ENCODE measurements around the gene SEBOX. TPM values are rescaled to one million over a fixed set of nuclear protein-coding genes. Genes with fewer than 3 reads are reported as not detected.

Gene SEBOX, protein sequence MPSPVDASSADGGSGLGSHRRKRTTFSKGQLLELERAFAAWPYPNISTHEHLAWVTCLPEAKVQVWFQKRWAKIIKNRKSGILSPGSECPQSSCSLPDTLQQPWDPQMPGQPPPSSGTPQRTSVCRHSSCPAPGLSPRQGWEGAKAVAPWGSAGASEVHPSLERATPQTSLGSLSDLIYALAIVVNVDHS
- not detected in 2 replicates for total RNA-seq (2014; rRNA removed; shearing (Covaris generic))

DNA sequence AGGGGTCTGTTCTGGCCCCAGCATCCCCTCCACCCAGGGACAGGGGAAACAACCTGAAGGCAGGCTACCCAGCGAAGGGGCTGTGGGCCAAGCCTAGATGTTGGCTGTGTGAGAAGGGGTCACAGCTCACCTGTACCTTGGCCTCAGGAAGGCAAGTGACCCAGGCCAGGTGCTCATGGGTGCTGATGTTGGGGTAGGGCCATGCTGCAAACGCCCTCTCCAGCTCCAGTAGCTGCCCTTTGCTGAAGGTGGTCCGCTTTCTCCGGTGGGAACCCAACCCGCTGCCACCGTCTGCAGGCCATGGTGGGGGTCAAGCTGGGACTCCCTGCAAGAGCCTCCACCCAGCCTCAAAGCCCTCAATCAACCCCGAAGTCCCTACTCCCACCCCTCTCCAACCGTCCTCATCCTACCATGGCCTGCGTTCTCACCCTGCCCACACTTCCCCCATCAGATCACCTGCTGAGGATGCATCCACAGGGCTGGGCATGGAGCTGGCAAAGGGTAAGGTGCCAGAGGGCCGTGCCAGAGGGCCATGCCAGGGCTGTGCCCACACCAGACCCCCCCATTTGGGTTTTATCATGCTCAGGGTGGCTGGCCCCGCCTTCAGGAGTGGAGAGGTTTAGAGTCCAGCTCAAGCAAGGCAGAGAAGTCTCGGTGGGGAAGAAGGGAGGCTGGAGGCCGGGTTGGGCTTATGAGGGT lies at the start of gene SEBOX:
Gene SEBOX, minus strand, starts transcription at position 535 of the 699 bp plus-strand sequence. Its CDS starts 48 bp downstream, at position 487.
- Histone ChIP-seq H3K36me3 (peaks cover 24% of the 10 kb centered on the region), H3K27ac (no peak within 1 kb of the TSS), H3K9me3 (replicated peaks) (no peaks in the 10 kb centered on the region), H3K27me3 (replicated peaks) (no peaks in the 10 kb centered on the region), H3K4me1 (replicated peaks) (no peaks in the 10 kb centered on the region), H3K4me3 (no peak within 1 kb of the TSS)
- no peak for DNase-seq (ENCODE audit: low read depth in 1 of 2, low spot score in 2 of 2)

DNA sequence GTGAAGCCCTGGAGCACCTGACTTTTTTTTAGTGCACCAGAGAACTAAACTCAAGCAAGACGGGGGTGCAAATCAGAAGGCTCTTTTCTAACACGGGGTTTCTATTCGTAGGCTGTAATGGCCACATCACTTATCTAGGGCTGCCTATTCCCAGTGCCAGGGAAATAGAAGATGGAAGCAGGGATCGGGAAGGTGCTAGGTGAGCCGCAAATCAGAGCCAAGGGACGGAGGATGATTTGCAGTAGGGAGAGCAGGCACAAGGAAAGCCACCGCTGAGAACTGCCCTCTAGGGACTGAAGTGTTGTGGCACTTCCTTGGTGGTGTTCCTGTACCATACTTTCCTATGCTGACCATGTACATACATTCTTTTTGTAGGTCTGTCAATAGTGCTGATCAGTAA lies 48.8 kb upstream of the SEBOX start:
- H3K4me3 ChIP-seq: no peak overlapping the region
- no peaks in the 10 kb centered on the region for H3K4me1 ChIP-seq (replicated peaks)
- no peak for DNase-seq (ENCODE audit: low read depth in 1 of 2, low spot score in 2 of 2)

DNA sequence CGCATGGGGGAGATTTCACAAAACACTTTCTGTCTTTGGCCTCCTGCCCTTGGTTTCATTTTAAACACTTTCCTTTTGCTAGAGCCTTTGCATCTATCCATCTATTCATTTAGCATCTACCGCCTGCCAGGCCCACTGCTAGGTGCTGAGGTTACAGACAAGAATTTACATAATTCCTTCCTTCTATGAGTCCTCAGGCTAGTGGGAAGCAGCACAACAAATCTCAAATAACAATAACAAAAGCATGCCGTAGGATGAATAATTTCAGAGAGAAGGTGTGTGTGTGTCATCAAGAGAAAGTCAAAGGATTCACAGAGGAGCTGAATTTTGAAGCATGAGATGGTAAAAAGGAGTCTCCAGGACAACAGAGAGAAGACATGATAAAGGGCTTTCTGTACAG lies 47.1 kb upstream of the SEBOX start:
- H3K27ac ChIP-seq: no peak overlapping the region
- H3K36me3 ChIP-seq: no peaks in the 10 kb centered on the region
- DNase-seq (ENCODE audit: low read depth in 1 of 2, low spot score in 2 of 2): no peak

More for the DNA sequence above, 48.8 kb upstream of the SEBOX start:
- Histone ChIP-seq H3K9me3 (replicated peaks) (no peaks in the 10 kb centered on the region), H3K27ac (no peak overlapping the region), H3K27me3 (replicated peaks) (peaks cover 23% of the 10 kb centered on the region), H3K36me3 (no peaks in the 10 kb centered on the region)

DNA sequence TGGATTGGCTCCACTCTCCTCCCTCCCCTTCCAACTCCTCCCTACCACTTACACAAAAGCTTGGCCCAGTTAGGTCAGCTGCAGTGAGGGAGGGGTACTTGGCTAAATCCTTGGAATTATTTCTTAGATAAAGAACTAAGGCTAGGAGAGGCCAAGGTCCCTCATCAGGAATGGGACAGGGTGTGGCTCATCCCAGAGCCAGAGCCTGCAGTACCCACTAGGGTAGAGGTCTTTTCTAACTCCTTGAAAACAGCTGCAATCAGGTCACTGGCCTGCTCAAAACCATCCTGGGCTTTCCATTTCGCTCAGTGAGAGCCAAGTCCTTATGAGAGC lies 42.9 kb upstream of the SEBOX start:
- no peaks in the 10 kb centered on the region for H3K36me3 ChIP-seq
- no peak overlapping the region for H3K4me3 ChIP-seq
- peaks cover 9% of the 10 kb centered on the region for H3K4me1 ChIP-seq (replicated peaks)
- no peak overlapping the region for H3K27ac ChIP-seq
- no peak for DNase-seq (ENCODE audit: low read depth in 1 of 2, low spot score in 2 of 2)
- H3K27me3 ChIP-seq (replicated peaks): peaks cover 27% of the 10 kb centered on the region
- H3K9me3 ChIP-seq (replicated peaks): no peaks in the 10 kb centered on the region

More for the DNA sequence above, 47.1 kb upstream of the SEBOX start:
- no peaks in the 10 kb centered on the region for H3K4me1 ChIP-seq (replicated peaks)
- no peaks in the 10 kb centered on the region for H3K9me3 ChIP-seq (replicated peaks)
- H3K27me3 ChIP-seq (replicated peaks): peaks cover 23% of the 10 kb centered on the region
- no peak overlapping the region for H3K4me3 ChIP-seq

DNA sequence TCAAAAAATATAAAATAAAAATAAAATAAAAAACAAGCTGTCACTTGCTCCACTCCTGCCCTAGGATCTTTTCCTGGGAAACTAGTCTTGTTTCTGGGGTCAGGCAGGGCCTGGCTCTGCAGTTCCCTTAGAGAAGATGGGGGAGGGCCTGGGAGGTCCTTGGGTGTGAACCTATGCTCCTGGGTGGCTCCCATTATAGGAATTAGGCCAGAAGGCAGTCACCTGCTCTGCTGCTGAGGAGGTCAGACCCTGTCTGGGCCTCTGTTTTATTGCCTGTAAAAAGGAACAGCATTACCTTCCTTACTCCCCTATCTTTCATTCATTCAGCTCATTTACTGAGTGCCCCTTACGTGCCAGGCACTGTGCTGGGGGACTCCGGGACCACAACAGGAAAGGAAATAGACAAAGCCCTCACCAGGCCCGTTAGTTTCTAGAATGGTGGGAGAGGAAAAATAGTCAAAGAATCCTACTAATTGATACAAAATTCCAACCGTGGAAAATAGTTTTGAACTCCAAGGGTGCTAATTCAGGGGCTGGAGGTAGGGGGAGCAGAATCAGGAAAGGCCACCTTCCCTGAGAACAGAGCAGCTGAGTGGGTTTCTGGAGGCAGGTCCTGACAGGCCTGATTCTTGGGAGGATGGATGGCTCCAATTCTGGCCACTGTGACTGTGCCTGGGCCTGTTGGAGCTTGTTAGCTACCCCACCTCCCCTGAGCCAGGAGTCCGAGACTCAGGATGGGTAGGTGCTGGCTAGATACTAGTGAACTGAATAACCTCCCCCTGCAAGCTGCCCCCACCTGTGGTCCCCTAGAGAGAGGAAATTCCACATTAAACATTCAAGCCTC lies 42.4 kb upstream of the SEBOX start:
- no peaks in the 10 kb centered on the region for H3K9me3 ChIP-seq (replicated peaks)

DNA sequence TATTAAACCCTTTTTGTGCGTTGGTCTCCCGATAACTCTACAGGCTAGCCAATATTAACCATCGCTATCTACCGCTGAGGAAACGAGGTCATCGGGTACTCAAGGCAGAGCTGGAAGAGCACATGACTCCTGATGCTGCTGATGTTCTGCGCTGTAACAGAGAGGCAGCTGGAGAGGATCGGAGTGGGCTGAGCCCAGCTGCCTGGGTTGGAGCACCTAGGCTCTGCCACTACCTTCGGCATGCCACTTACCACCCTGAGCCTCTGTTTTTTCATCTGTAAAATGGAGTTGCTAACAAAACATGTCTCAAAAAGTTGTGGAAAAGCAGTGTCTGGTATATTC lies 41.4 kb upstream of the SEBOX start:
- H3K4me1 ChIP-seq (replicated peaks): peaks cover 9% of the 10 kb centered on the region
- H3K4me3 ChIP-seq: peak overlapping the region; percentile 48
- no peak for DNase-seq (ENCODE audit: low read depth in 1 of 2, low spot score in 2 of 2)
- no peaks in the 10 kb centered on the region for H3K9me3 ChIP-seq (replicated peaks)
- peaks cover 19% of the 10 kb centered on the region for H3K27me3 ChIP-seq (replicated peaks)
- H3K27ac ChIP-seq: no peak overlapping the region
- H3K36me3 ChIP-seq: no peaks in the 10 kb centered on the region

More for the DNA sequence above, 42.4 kb upstream of the SEBOX start:
- Histone ChIP-seq H3K4me3 (no peak overlapping the region), H3K4me1 (replicated peaks) (peaks cover 9% of the 10 kb centered on the region), H3K36me3 (no peaks in the 10 kb centered on the region), H3K27me3 (replicated peaks) (peaks cover 24% of the 10 kb centered on the region), H3K27ac (no peak overlapping the region)
- DNase-seq (ENCODE audit: low read depth in 1 of 2, low spot score in 2 of 2): no peak

DNA sequence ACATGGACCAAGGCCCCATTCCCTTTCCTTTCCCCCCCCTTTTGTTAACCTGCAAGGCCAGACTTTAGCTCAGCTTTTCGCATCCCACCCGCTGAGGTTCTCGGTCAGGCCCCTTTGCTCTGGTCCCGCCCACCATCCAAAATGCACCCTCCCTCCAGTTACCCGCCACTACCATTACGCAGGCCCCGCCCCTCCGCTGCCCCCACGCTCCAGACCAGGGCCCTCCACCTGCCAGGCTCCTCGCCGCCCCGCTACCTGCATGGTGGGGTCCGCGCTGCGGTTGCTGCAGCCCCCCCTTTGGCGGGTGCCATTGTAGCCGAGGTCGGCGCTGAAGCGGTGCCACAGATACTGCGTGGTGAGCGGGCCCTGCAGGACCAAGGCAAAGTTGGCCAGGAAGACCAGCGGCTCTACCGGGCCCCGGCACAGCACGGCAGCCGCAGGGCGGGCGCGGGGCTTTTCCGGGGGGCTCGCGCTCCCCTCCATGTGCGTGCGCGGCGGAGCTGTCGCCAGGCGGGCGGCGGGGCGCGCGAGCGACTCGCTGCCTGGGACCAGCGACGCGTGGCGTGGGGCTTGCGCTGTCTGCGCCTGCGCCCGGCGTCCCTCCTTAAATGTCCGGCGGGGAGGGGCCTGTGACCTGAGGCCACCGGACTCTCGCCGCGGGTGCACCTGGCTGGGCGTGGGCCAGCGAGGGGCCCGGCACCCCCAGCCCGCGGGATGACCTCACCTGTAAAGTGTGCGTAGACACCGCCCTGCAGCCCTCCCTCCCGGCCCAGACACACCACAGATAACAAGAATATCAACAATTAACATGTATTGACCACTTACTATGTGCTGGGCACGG lies 40.9 kb upstream of the SEBOX start, which contains the start of gene SLC46A1:
Gene SLC46A1, minus strand, starts transcription at position 581 of the 841 bp plus-strand sequence. Its CDS starts 98 bp downstream, at position 483.
- DNase-seq (ENCODE audit: low read depth in 1 of 2, low spot score in 2 of 2): peak in 1 of 2 experiments; percentile 16
- H3K4me3 ChIP-seq: peak within 1 kb of the TSS; percentile 48
- H3K27me3 ChIP-seq (replicated peaks): peaks cover 13% of the 10 kb centered on the region
- H3K36me3 ChIP-seq: no peaks in the 10 kb centered on the region
- no peak within 1 kb of the TSS for H3K27ac ChIP-seq
- peaks cover 9% of the 10 kb centered on the region for H3K4me1 ChIP-seq (replicated peaks)
- H3K9me3 ChIP-seq (replicated peaks): no peaks in the 10 kb centered on the region

DNA sequence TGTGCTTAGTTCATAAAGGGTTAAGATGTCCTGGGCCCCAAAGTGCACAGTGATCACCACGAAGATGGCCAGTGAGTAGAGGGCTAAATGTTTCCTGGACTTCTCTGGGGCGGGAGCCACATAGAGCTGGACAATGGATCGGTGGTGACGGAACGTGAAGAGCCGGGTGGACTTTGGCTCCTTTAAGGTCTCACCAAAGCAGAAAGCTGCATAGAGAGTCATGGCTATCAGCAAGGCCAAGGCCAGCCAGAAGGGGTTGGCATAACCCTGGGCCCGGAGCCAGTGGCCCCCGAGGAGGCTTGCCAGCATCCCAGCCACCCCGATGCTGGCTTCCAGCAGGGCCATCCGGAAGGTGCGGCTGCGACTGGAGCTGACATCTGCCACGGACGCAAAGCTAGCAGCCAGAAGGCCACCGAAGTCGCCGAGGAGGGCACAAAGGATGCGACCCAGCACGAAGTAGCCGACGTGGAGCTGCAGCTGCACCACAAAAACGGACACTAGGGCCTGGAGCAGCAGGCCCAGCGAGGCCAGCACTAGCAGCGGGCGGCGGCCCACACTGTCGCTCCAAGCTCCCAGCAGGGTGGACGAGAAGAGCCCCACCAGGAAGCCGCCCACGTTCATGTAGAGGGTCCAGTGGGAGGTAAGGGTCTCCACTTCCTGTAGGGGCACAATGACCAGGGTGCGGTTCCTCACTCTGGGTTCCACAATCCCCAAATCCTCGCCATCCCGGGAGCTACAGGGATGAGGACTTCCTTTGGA lies 40.0 kb upstream of the SEBOX start:
- Histone ChIP-seq H3K27me3 (replicated peaks) (peaks cover 11% of the 10 kb centered on the region; the same call in 1 of the 2 replicates), H3K4me1 (replicated peaks) (peaks cover 9% of the 10 kb centered on the region), H3K9me3 (replicated peaks) (no peaks in the 10 kb centered on the region), H3K27ac (no peak overlapping the region), H3K4me3 (no peak overlapping the region), H3K36me3 (no peaks in the 10 kb centered on the region)
- DNase-seq (ENCODE audit: low read depth in 1 of 2, low spot score in 2 of 2): no peak

DNA sequence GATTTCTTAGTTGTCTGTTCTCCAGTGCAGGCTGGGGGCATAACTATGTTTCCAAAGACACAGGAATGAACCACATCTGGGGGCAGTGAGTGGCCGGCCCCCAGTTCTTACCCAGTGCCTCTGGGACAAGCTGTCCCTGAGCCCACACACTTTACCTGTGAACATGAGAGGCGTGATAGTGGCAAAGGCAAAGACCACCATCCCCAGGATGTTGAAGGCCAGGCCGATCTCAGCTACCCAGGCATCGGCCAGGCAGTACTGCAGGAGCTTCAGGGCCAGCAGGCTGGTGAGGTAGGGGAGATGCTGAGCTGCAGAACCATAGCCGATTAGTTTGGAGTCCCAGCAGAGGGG lies 39.4 kb upstream of the SEBOX start:
- no peak for DNase-seq (ENCODE audit: low read depth in 1 of 2, low spot score in 2 of 2)
- Histone ChIP-seq H3K27me3 (replicated peaks) (peaks cover 6% of the 10 kb centered on the region; the same call in 1 of the 2 replicates), H3K36me3 (no peaks in the 10 kb centered on the region), H3K9me3 (replicated peaks) (no peaks in the 10 kb centered on the region), H3K27ac (no peak overlapping the region), H3K4me1 (replicated peaks) (peaks cover 9% of the 10 kb centered on the region), H3K4me3 (no peak overlapping the region)

DNA sequence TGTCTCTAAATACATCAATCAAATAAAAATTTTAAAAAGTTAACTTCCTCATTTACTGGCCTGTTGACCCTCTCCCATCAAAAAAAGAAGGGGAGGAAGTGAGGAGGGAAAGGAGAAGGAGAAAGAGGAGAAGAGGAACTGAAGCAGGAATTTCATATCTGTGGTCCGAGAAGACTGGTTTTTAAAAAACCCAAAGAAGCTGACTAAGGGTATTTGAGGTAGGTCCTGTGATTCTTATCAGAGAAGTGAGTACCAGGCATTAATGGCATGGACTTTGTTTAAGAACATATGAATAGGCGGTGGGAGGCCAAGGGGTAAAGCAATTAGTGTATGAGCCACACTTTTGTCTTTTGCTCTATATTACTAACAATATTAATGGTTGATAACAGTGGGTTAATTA lies 39.0 kb upstream of the SEBOX start:
- no peak overlapping the region for H3K27ac ChIP-seq
- peaks cover 9% of the 10 kb centered on the region for H3K4me1 ChIP-seq (replicated peaks)
- H3K27me3 ChIP-seq (replicated peaks): peaks cover 4% of the 10 kb centered on the region; the same call in 1 of the 2 replicates
- no peak overlapping the region for H3K4me3 ChIP-seq
- no peak for DNase-seq (ENCODE audit: low read depth in 1 of 2, low spot score in 2 of 2)
- H3K36me3 ChIP-seq: no peaks in the 10 kb centered on the region
- no peaks in the 10 kb centered on the region for H3K9me3 ChIP-seq (replicated peaks)

DNA sequence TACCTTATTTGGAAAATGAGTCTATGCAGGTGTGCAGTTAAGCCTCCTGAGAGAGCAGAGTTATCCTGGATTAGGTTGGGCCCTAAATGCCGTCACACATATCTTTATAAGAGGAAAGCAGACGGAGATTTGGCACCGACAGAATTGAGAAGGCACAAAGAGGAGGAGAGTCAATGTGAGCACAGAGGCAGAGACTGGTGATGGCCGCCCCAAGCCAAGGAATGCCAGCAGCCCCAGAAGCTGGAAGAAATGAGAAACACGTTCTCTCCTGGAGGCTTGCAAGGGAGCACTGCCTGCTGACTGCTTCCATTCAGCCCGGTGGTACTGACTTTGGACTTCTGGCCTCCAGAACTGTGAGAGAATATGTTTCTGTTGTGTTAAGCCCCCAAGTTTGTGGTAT lies 37.8 kb upstream of the SEBOX start:
- Histone ChIP-seq H3K27ac (no peak overlapping the region), H3K27me3 (replicated peaks) (peaks cover 4% of the 10 kb centered on the region; the same call in 1 of the 2 replicates), H3K36me3 (no peaks in the 10 kb centered on the region), H3K4me1 (replicated peaks) (peaks cover 9% of the 10 kb centered on the region), H3K4me3 (no peak overlapping the region), H3K9me3 (replicated peaks) (no peaks in the 10 kb centered on the region)
- DNase-seq (ENCODE audit: low read depth in 1 of 2, low spot score in 2 of 2): no peak

DNA sequence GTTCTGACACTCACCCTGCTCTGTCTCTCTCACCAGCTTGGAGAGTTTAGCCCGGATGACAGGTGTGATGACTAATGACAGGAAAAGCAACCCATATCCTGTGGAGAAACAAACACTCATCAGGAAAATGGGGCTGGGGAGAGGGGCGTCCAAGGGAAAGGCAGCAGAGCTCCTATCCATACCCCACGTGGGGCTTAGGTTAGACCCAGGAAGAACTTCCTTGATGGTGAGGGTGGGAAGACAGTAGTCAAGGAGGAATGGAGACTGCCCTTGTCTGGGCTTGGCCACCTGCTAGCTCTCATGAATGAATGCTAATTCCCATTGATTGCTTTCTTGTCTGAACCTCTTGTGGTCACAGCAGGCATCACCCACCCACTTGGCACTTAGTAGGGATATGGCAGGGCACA lies 37.2 kb upstream of the SEBOX start:
- no peaks in the 10 kb centered on the region for H3K9me3 ChIP-seq (replicated peaks)
- DNase-seq (ENCODE audit: low read depth in 1 of 2, low spot score in 2 of 2): no peak
- H3K27me3 ChIP-seq (replicated peaks): peaks cover 4% of the 10 kb centered on the region; the same call in 1 of the 2 replicates
- H3K36me3 ChIP-seq: no peaks in the 10 kb centered on the region
- H3K27ac ChIP-seq: no peak overlapping the region
- H3K4me1 ChIP-seq (replicated peaks): peaks cover 9% of the 10 kb centered on the region
- H3K4me3 ChIP-seq: no peak overlapping the region

DNA sequence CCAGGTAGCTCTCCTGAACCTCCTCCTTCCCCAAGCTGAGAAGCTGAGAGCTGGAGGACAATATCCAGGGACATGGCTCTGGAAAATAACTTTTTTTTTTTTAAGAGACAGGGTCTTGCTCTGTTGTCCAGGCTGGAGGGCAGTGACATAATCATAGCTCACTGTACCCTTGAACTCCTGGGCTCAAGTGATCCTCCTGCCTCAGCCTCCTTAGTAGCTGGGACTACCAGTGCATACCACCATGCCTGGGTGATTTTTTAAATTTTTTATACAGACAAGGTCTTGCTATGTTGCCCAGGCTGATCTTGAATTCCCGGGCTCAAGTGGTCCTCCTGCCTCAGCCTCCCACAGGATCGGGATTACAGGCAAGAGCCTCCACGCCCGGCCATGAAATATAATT lies 34.8 kb upstream of the SEBOX start:
- Histone ChIP-seq H3K9me3 (replicated peaks) (no peaks in the 10 kb centered on the region), H3K4me1 (replicated peaks) (no peaks in the 10 kb centered on the region), H3K4me3 (no peak overlapping the region), H3K27me3 (replicated peaks) (no peaks in the 10 kb centered on the region), H3K36me3 (no peaks in the 10 kb centered on the region), H3K27ac (no peak overlapping the region)
- no peak for DNase-seq (ENCODE audit: low read depth in 1 of 2, low spot score in 2 of 2)

Data from SJSA1 (cell line).